HG03025 (cell line): ENCODE results near the gene RELT.

Experiments used
- ATAC-seq: cut with Tn5 transposase; IDR thresholded peaks from one replicate; pipeline ENCODE4 v1.9.1; 2021; ENCODE audit warnings: mild to moderate bottlenecking, moderate library complexity; ENCODE audit not compliant: unreplicated experiment, low FRiP score

RELT gene

GRCh38 chr11:73401217-73401923 is 25.2 kb downstream of the RELT start:
- ATAC-seq = no peak

- no peak for ATAC-seq
These were observed 26.0 kb downstream of the RELT start for GRCh38 chr11:73401924-73402833.

- no peak for ATAC-seq
These were observed 26.6 kb downstream of the RELT start for GRCh38 chr11:73402834-73403185.

GRCh38 chr11:73403541-73403940 is 27.3 kb downstream of the RELT start:
- no peak for ATAC-seq

GRCh38 chr11:73404048-73404447 is 27.8 kb downstream of the RELT start:
- ATAC-seq = no peak

GRCh38 chr11:73404506-73405145 is 28.4 kb downstream of the RELT start:
- no peak for ATAC-seq

- no peak for ATAC-seq
These were observed 28.9 kb downstream of the RELT start for GRCh38 chr11:73405146-73405510.

- ATAC-seq = no peak
These were observed 29.9 kb downstream of the RELT start for GRCh38 chr11:73406131-73406530.

- ATAC-seq = no peak
These were observed 30.4 kb downstream of the RELT start for GRCh38 chr11:73406619-73407018.

- ATAC-seq = no peak
These were observed 33.2 kb downstream of the RELT start for GRCh38 chr11:73409431-73409830.

- no peak for ATAC-seq
These were observed 34.4 kb downstream of the RELT start for GRCh38 chr11:73410627-73411026.

- no peak for ATAC-seq
These were observed 34.8 kb downstream of the RELT start for GRCh38 chr11:73411031-73411430.

GRCh38 chr11:73412308-73412707 is 36.1 kb downstream of the RELT start:
- no peak for ATAC-seq

- ATAC-seq = no peak
These were observed 37.1 kb downstream of the RELT start for GRCh38 chr11:73413256-73413655.

GRCh38 chr11:73414977-73415651 is 38.9 kb downstream of the RELT start:
- no peak for ATAC-seq

GRCh38 chr11:73415854-73416615 is 39.8 kb downstream of the RELT start:
- ATAC-seq = no peak

- no peak for ATAC-seq
These were observed 40.6 kb downstream of the RELT start for GRCh38 chr11:73416786-73417185.

GRCh38 chr11:73420136-73420535 is 43.9 kb downstream of the RELT start:
- ATAC-seq = no peak

- ATAC-seq = no peak
These were observed 46.7 kb downstream of the RELT start for GRCh38 chr11:73422886-73423285.

- ATAC-seq = no peak
These were observed 47.3 kb downstream of the RELT start for GRCh38 chr11:73423506-73423905.
